H1 (cell line): ENCODE results near the gene GSKIP. TPM values are rescaled to one million over a fixed set of nuclear protein-coding genes. Genes with fewer than 3 reads are reported as not detected.

ENCODE experiments used
- CTCF ChIA-PET: fragments of 300-600 bp; sonication (Branson Sonifier 250); formaldehyde crosslinking; loops from one replicate; lab custom pipeline; 2021; ENCODE audit not compliant: partially characterized antibody; lab: Charles Lee
- POLR2A ChIA-PET: fragments of 300-600 bp; sonication (Branson Sonifier 250); formaldehyde crosslinking; loops from one replicate; lab custom pipeline; 2021; ENCODE audit warnings: inconsistent platforms; ENCODE audit not compliant: partially characterized antibody; lab: Charles Lee
- DNase-seq, 2 experiments: peaks; one replicate each; pipeline versions ENCODE4 v3.0.0 to v3.0.0-alpha.2; 2010 to 2022; ENCODE audit warnings: low spot score in 2 of 2, low read depth in 1 of 2, mixed read lengths in 1 of 2
- FAIRE-seq: peaks from 2 replicates; lab custom pipeline; 2011; peaks lifted over from hg19 to GRCh38; lab: Jason Lieb, UNC
- H2AFZ ChIP-seq: 2 replicates; pipeline ENCODE4 v1.8.1; 2012; ENCODE audit warnings: low read length, inconsistent platforms
- H2AK5ac ChIP-seq: 2 replicates; pipeline ENCODE4 v1.6.1; 2013; ENCODE audit warnings: low read depth, low read length
- H2BK120ac ChIP-seq: replicated peaks from 2 replicates; pipeline ENCODE3; 2013; ENCODE audit warnings: low read depth, low read length, inconsistent platforms
- H2BK12ac ChIP-seq: 2 replicates; pipeline ENCODE4 v1.6.1; 2013; ENCODE audit warnings: low read depth, low read length
- H2BK15ac ChIP-seq: 2 replicates; pipeline ENCODE4 v1.6.1; 2013; ENCODE audit warnings: low read length
- H2BK20ac ChIP-seq: 2 replicates; pipeline ENCODE4 v1.6.1; 2013; ENCODE audit warnings: low read length
- H2BK5ac ChIP-seq: 2 replicates; pipeline ENCODE4 v1.6.1; 2013; ENCODE audit warnings: low read depth, low read length
- H3K14ac ChIP-seq: 2 replicates; pipeline ENCODE4 v1.6.1; 2013; ENCODE audit warnings: inconsistent platforms; ENCODE audit not compliant: insufficient read length
- H3K18ac ChIP-seq: 2 replicates; pipeline ENCODE4 v1.6.1; 2013; ENCODE audit warnings: low read length; ENCODE audit errors: extremely low read depth
- H3K23ac ChIP-seq: 2 replicates; pipeline ENCODE4 v1.6.1; 2013; ENCODE audit warnings: inconsistent platforms; ENCODE audit not compliant: insufficient read length
- H3K23me2 ChIP-seq: 2 replicates; pipeline ENCODE4 v1.6.1; 2013; ENCODE audit warnings: low read depth, low read length
- H3K27ac ChIP-seq: 2 replicates; pipeline ENCODE4 v1.6.1; 2011; ENCODE audit warnings: low read depth, low read length, inconsistent platforms
- H3K27me3 ChIP-seq, 4 experiments: replicated peaks in 1 of 4; 1 replicate in 1 of 4; 2 replicates in 3 of 4; pipeline versions ENCODE4 v1.6.1 to v1.8.1; 2011 to 2013; ENCODE audit warnings: low read length in 3 of 4, mild to moderate bottlenecking in 3 of 4, inconsistent platforms in 2 of 4, mixed read lengths in 2 of 4, moderate library complexity in 1 of 4; ENCODE audit not compliant: control insufficient read depth in 3 of 4, insufficient read depth in 3 of 4; ENCODE audit errors: extremely low read depth in 1 of 4
- H3K36me3 ChIP-seq, 4 experiments: 2 replicates each; pipeline versions ENCODE4 v1.6.1 to v1.8.1; 2011 to 2013; ENCODE audit warnings: mild to moderate bottlenecking in 4 of 4, low read length in 3 of 4, moderate library complexity in 2 of 4, control low read depth in 1 of 4, inconsistent platforms in 1 of 4; ENCODE audit not compliant: insufficient read depth in 4 of 4, control insufficient read depth in 2 of 4
- H3K4ac ChIP-seq: replicated peaks from 2 replicates; pipeline ENCODE3; 2013; ENCODE audit warnings: low read length, low read depth, mixed read lengths, inconsistent platforms; ENCODE audit not compliant: insufficient read length
- H3K4me1 ChIP-seq, 4 experiments: replicated peaks in 1 of 4; 1 replicate in 1 of 4; 2 replicates in 3 of 4; pipeline versions ENCODE4 v1.6.1 to v1.8.1; 2011 to 2013; ENCODE audit warnings: low read length in 3 of 4, inconsistent platforms in 2 of 4, mixed read lengths in 1 of 4; ENCODE audit not compliant: insufficient read depth in 4 of 4, control insufficient read depth in 3 of 4
- H3K4me2 ChIP-seq, 2 experiments: 2 replicates each; pipeline versions ENCODE4 v1.6.1 to v1.8.1; 2011 to 2013; ENCODE audit warnings: low read depth in 2 of 2, low read length in 2 of 2, control low read depth in 1 of 2, inconsistent platforms in 1 of 2, mild to moderate bottlenecking in 1 of 2; ENCODE audit not compliant: insufficient read depth in 1 of 2
- H3K4me3 ChIP-seq, 4 experiments: fragments of 200-600, 300-600 bp in 1 of 4; sonication (generic), shearing (Covaris generic), sonication (Bioruptor Twin) in 1 of 4; 2 replicates each; pipeline versions ENCODE4 v1.5.1 to v1.8.1; 2011 to 2016; ENCODE audit warnings: low read length in 4 of 4, low read depth in 3 of 4, control low read depth in 2 of 4, inconsistent platforms in 2 of 4, mild to moderate bottlenecking in 2 of 4, mixed read lengths in 1 of 4, moderate library complexity in 1 of 4; ENCODE audit not compliant: insufficient read depth in 2 of 4; ENCODE audit errors: extremely low read depth in 1 of 4
- H3K56ac ChIP-seq: replicated peaks from 2 replicates; pipeline ENCODE3; 2013; ENCODE audit warnings: low read depth, mild to moderate bottlenecking, mixed read lengths, low read length, inconsistent platforms; ENCODE audit not compliant: insufficient read length
- H3K79me1 ChIP-seq: 2 replicates; pipeline ENCODE4 v1.6.1; 2013; ENCODE audit warnings: low read depth, low read length, control low read depth
- H3K79me2 ChIP-seq, 2 experiments: 2 replicates each; pipeline versions ENCODE4 v1.6.1 to v1.8.1; 2012 to 2013; ENCODE audit warnings: low read length in 2 of 2, mild to moderate bottlenecking in 2 of 2, inconsistent platforms in 1 of 2; ENCODE audit not compliant: insufficient read depth in 2 of 2, control insufficient read depth in 1 of 2
- H3K9ac ChIP-seq, 4 experiments: replicated peaks in 1 of 4; 1 replicate in 1 of 4; 2 replicates in 3 of 4; pipeline versions ENCODE4 v1.6.1 to v1.8.1; 2011 to 2013; ENCODE audit warnings: low read depth in 3 of 4, low read length in 3 of 4, control low read depth in 2 of 4, mild to moderate bottlenecking in 2 of 4, moderate library complexity in 2 of 4, inconsistent platforms in 1 of 4; ENCODE audit errors: extremely low read depth in 1 of 4
- H3K9me3 ChIP-seq, 2 experiments: 2 replicates each; pipeline versions ENCODE4 v1.6.1 to v1.8.1; 2012 to 2013; ENCODE audit warnings: mild to moderate bottlenecking in 2 of 2, moderate library complexity in 2 of 2, control low read depth in 1 of 2, inconsistent platforms in 1 of 2, low read depth in 1 of 2, low read length in 1 of 2, mixed read lengths in 1 of 2; ENCODE audit not compliant: insufficient read depth in 2 of 2
- H4K20me1 ChIP-seq, 2 experiments: replicated peaks in 1 of 2; 2 replicates each; pipeline versions ENCODE3 to v1.8.1; 2011 to 2013; ENCODE audit warnings: inconsistent platforms in 2 of 2, low read length in 2 of 2, mild to moderate bottlenecking in 1 of 2; ENCODE audit not compliant: insufficient read depth in 2 of 2, control insufficient read depth in 1 of 2
- H4K5ac ChIP-seq: 2 replicates; pipeline ENCODE4 v1.6.1; 2013; ENCODE audit warnings: low read length, low read depth, mixed read lengths, inconsistent platforms; ENCODE audit not compliant: insufficient read length
- H4K8ac ChIP-seq: 2 replicates; pipeline ENCODE4 v1.8.0; 2013; ENCODE audit warnings: mild to moderate bottlenecking, moderate library complexity, low read length, inconsistent platforms; ENCODE audit not compliant: insufficient read depth; ENCODE audit errors: extremely low read depth
- H4K91ac ChIP-seq: replicated peaks from 2 replicates; pipeline ENCODE3; 2013; ENCODE audit warnings: low read length, mixed read lengths, inconsistent platforms; ENCODE audit not compliant: insufficient read length
- CHD1 ChIP-seq: IDR thresholded peaks from 2 replicates; pipeline ENCODE4 v1.6.1; 2012; ENCODE audit warnings: low read depth, low read length, improper control_type of control experiment
- CTBP2 ChIP-seq: IDR thresholded peaks from 2 replicates; pipeline ENCODE4 v1.7.0; 2011; ENCODE audit warnings: borderline replicate concordance, mild to moderate bottlenecking, moderate library complexity, mixed read lengths, low read length; ENCODE audit not compliant: insufficient read depth, insufficient read length
- GTF2F1 ChIP-seq: IDR thresholded peaks from 2 replicates; pipeline ENCODE4 v1.6.1; 2012; ENCODE audit warnings: low read depth, low read length, improper control_type of control experiment, borderline replicate concordance
- HDAC6 ChIP-seq: IDR thresholded peaks from one replicate; pipeline ENCODE4 v1.7.1; 2012; ENCODE audit warnings: low read depth, mild to moderate bottlenecking, inconsistent platforms, low read length, moderate library complexity
- JUN ChIP-seq: IDR thresholded peaks from 2 replicates; pipeline ENCODE4 v1.6.1; 2011; ENCODE audit warnings: low read depth, mild to moderate bottlenecking, improper control_type of control experiment, low read length
- RAD21 ChIP-seq, 2 experiments: IDR thresholded peaks in 1 of 2; conservative IDR thresholded peaks in 1 of 2; 2 replicates each; pipeline ENCODE4 v1.6.1; 2011; ENCODE audit warnings: low read depth in 2 of 2, low read length in 2 of 2, improper control_type of control experiment in 1 of 2, inconsistent platforms in 1 of 2, mild to moderate bottlenecking in 1 of 2, moderate library complexity in 1 of 2
- TAF1 ChIP-seq: IDR thresholded peaks from 2 replicates; pipeline ENCODE4 v1.6.1; 2011; ENCODE audit warnings: mild to moderate bottlenecking, low read depth, low read length
- TCF12 ChIP-seq: IDR thresholded peaks from 2 replicates; pipeline ENCODE4 v1.6.1; 2011; ENCODE audit warnings: low read depth, mild to moderate bottlenecking, low read length
- WGBS, 2 experiments: shearing (Covaris generic) in 1 of 2; methylation state at CpG; one replicate each; pipeline versions ENCODE4 v1.1.6 to v1.1.7; 2013 to 2015; ENCODE audit warnings: low lambda C conversion rate in 2 of 2, mixed read lengths in 2 of 2, inconsistent platforms in 1 of 2, low coverage in 1 of 2, missing lambda C conversion rate in 1 of 2; ENCODE audit not compliant: insufficient replicate concordance in 2 of 2, insufficient coverage in 1 of 2, insufficient read length in 1 of 2; ENCODE audit errors: extremely low coverage in 1 of 2, missing lambda C conversion rate in 1 of 2; 5-methylcytosine and 5-hydroxymethylcytosine counted together
- polyA plus RNA-seq, 7 experiments: library from polyadenylated mRNA; depleted of rRNA in 3 of 7; stranded (reverse) in 5 of 7; unstranded in 2 of 7; fragments of >200 nt in 5 of 7; fragments of 200-250 nt in 2 of 7; gene quantifications; 1 replicate in 5 of 7; 2 replicates in 1 of 7; 4 replicates in 1 of 7; pipeline versions ENCODE4 v1.2.1 to v1.2.3, GENCODE V29; 2011 to 2013; ENCODE audit warnings: missing spikeins in 2 of 7, mixed read lengths in 2 of 7
- total RNA-seq: library from RNA; stranded (reverse); fragmentation: NEBNext Ultra II Directional; extraction: Animal tissue kit (Norgen Biotek cat#: 25700); gene quantifications from 2 replicates; pipeline ENCODE4 v1.2.1, GENCODE V29; 2021
- TF ChIP-seq, protein P1 (sequence below): IDR thresholded peaks from 2 replicates; pipeline ENCODE4 v1.6.1; 2012; ENCODE audit warnings: inconsistent platforms

GSKIP gene
- total and polyA plus RNA-seq, 2 of the 8 experiments (the other 6 are each of a cell fraction or from before 2014, with no cell fraction given), result 20.3 to 37.1 TPM

DNA sequence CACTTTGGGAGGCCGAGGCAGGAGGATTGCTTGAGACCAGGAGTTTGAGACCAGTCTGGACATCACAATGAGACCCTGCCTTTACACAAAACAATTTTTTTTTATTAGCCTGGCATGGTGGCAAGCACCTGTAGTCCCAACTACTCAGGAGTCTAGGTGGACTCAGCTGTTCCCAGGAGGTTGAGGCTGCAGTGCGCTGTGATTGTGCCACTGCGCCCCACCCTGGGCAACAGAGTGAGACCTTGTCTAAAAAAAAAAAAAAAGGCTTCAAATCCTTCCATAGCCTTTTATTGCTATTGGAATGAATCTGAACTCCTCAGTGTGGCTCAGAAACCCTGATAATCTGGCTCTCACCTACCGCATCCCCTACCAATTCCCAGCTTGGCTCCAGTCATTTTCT, 54.7 kb downstream of the GSKIP start:
- POLR2A ChIA-PET, result no interaction called here
- no peak overlapping the region for H3K4ac ChIP-seq
- CTCF ChIA-PET, result interaction anchor here (0.6 kb wide), 2 partner anchors 66 to 166 kb away, joined by 3 to 4 read pairs; no protein-coding TSS in a partner anchor
- H3K4me2 ChIP-seq, result no peak overlapping the region
- no peak overlapping the region for H4K91ac ChIP-seq
- no peak overlapping the region for H2BK5ac ChIP-seq
- no peak for FAIRE-seq
- TF ChIP-seq TAF1, result no peak
- no peak for TF ChIP-seq HDAC6
- no peak for TF ChIP-seq JUN
- no peak for TF ChIP-seq TCF12
- TF ChIP-seq RAD21 (IDR thresholded peaks at IDR 0.05 in 1 of 2, conservative IDR thresholded peaks at IDR 0.05 in 1 of 2; ENCODE audit: low read depth in 2 of 2, low read length in 2 of 2), result no peak
- TF ChIP-seq CHD1, result no peak
- TF ChIP-seq, protein P1, sequence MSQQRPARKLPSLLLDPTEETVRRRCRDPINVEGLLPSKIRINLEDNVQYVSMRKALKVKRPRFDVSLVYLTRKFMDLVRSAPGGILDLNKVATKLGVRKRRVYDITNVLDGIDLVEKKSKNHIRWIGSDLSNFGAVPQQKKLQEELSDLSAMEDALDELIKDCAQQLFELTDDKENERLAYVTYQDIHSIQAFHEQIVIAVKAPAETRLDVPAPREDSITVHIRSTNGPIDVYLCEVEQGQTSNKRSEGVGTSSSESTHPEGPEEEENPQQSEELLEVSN, result no peak
- TF ChIP-seq GTF2F1, result no peak
- no peak for TF ChIP-seq CTBP2
- TF ChIP-seq, all 59 proteins: peak for 0
- H3K79me1 ChIP-seq, result no peaks in the 10 kb centered on the region
- no peaks in the 10 kb centered on the region for H3K9me3 ChIP-seq
- H3K79me2 ChIP-seq, result no peaks in the 10 kb centered on the region
- H3K23ac ChIP-seq, result no peak overlapping the region
- no peak overlapping the region for H3K56ac ChIP-seq
- H3K27ac ChIP-seq, result no peak overlapping the region
- H3K27me3 ChIP-seq, result no peaks in the 10 kb centered on the region
- no peak overlapping the region for H2BK120ac ChIP-seq
- no peaks in the 10 kb centered on the region for H3K23me2 ChIP-seq
- H3K14ac ChIP-seq, result no peak overlapping the region
- H2BK15ac ChIP-seq, result no peak overlapping the region
- H3K36me3 ChIP-seq, result no peaks in the 10 kb centered on the region
- H2BK20ac ChIP-seq, result no peak overlapping the region
- no peak overlapping the region for H2BK12ac ChIP-seq
- no peak overlapping the region for H4K5ac ChIP-seq
- no peak overlapping the region for H2AFZ ChIP-seq
- 94% methylated on average over 3 of the region's 4 CpGs; no CpG with 5 or more reads in 1 of the 2 experiments for WGBS, 2 experiments
- no peak overlapping the region for H2AK5ac ChIP-seq
- no peak overlapping the region for H3K4me3 ChIP-seq
- no peak for DNase-seq
- H3K18ac ChIP-seq, result no peak overlapping the region
- H4K20me1 ChIP-seq, result no peaks in the 10 kb centered on the region
- no peaks in the 10 kb centered on the region for H3K4me1 ChIP-seq
- no peak overlapping the region for H4K8ac ChIP-seq
- H3K9ac ChIP-seq, result no peak overlapping the region
